Left cardiac atrium (tissue), 4 donors: Measurements from ENCODE around the gene PGAM2. TPM values are rescaled to one million over a fixed set of nuclear protein-coding genes. Genes with fewer than 3 reads are reported as not detected.
"Not testable (repeated sequence)": the region's sequence is repeated elsewhere in the genome, so short reads cannot be mapped to it uniquely, and the experiment has no call there.

Source experiments
- ATAC-seq, 2 donors: fragments of 200-7000 bp; cut with Tn5 transposase; one replicate each; pipeline ENCODE4 v1.9.1; 2020; ENCODE audit warnings: mild to moderate bottlenecking in 2 of 2, moderate library complexity in 2 of 2
- DNase-seq: peaks from one replicate; pipeline ENCODE4 v3.0.0-alpha.2; 2020
- intact Hi-C, 2 donors: fragments of 100-400 bp; cut with DNase I; formaldehyde crosslinking; loops; one replicate each; pipeline versions ENCODE4 v1.14.1 to v1.15.1; 2022 to 2023
- microRNA-seq, 2 donors: library from miRNA; unstranded; fragments of <30 nt; microRNA quantifications; one replicate each; pipeline ENCODE4 v1.2.0, GENCODE V29; 2020
- total RNA-seq, 2 donors: library from RNA; stranded (reverse); fragmentation: NEBNext Ultra II Directional; extraction: Animal tissue kit (Norgen Biotek cat#: 25700); gene quantifications; one replicate each; pipeline ENCODE4 v1.2.1, GENCODE V29; 2021
- donor health status: DM: no; HTN: yes; CAD: no.
- donor health status: DM: no; HTN: yes; CAD: no; lungs with severe emphysema.
- donor health status: DM: yes; HTN: yes; CAD: no.
- donor health status: Dilated cardiomyopathy.

Gene PGAM2
- total RNA-seq, 2 donors from 2014 or later, result 799 to 1,159 TPM

GRCh38 chr7:44018857-44019807, 46.2 kb downstream of the PGAM2 start:
- DNase-seq, result peak; percentile 99
- peak; percentile 98 for ATAC-seq
- intact Hi-C loops, result not testable (repeated sequence)

- ATAC-seq, DNase-seq, intact Hi-C loops: not testable (repeated sequence)
Observed at GRCh38 chr7:44015090-44015489, 50.3 kb downstream of the PGAM2 start.

Small RNA genes lying within 50 kb of the gene (microRNA-seq; reads per million reads assigned to microRNA genes)
- gene MIR6837 (0.20 to 0.27 reads per million in 2 donors), gene MIR6838 (0.54 to 0.81 reads per million in 2 donors)

Other genes with a start within 250 kb of the PGAM2 start
- gene MRPS24, start 196.1 kb downstream of the PGAM2 start, total RNA-seq, result 100 to 1,000 TPM; 125 to 139 TPM
- gene URGCP, start 159.0 kb downstream of the PGAM2 start, total RNA-seq, result 10 to 100 TPM; 27.8 to 37.4 TPM
- gene UBE2D4, start 139.1 kb downstream of the PGAM2 start, total RNA-seq, result 10 to 100 TPM; 38.8 to 40.7 TPM
- gene SPDYE1, start 67.7 kb downstream of the PGAM2 start, total RNA-seq, result not detected
- 10 to 100 TPM; 42.1 to 48.7 TPM for gene DBNL, start 20.9 kb downstream of the PGAM2 start, total RNA-seq
- 10 to 100 TPM; 20.0 to 22.1 TPM for gene POLM, start 17.0 kb upstream of the PGAM2 start, total RNA-seq
- gene AEBP1, start 38.8 kb upstream of the PGAM2 start, total RNA-seq, result 100 to 1,000 TPM in 1 of 2 donors, 10 to 100 TPM in 1; 65.0 to 117 TPM
- 10 to 100 TPM; 95.8 to 98.9 TPM for gene POLD2, start 58.0 kb upstream of the PGAM2 start, total RNA-seq
- gene MYL7, start 75.8 kb upstream of the PGAM2 start, total RNA-seq, result over 10,000 TPM; 20,486 to 20,690 TPM
- gene GCK, start 123.9 kb upstream of the PGAM2 start, total RNA-seq, result 1 to 10 TPM; 3.1 to 5.6 TPM
- gene YKT6, start 135.4 kb upstream of the PGAM2 start, total RNA-seq, result 10 to 100 TPM; 51.5 to 62.1 TPM